ENCODE results near the gene OR52I1.

OR52I1 gene

DNA sequence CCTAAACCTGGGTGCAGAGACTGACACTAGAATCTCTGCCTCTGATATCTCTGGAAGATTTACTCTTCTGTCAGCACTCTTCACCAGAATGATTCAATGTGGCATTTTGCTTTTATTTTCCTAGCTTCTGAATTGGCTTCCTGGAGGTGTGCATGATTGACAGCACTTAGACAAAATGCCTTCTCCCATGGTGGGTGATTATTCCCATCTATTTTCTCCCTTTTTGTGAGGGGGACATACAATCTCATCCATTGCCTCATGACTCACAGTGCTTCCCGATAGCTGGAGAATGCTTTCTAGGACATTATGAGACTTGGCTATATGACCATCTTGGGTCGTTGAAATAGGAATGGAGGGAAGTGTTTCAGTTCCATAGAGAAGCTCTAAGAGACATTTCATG, 18.1 kb downstream of the OR52I1 start:
- no peak for DNase-seq (ENCODE audit: low read depth in 3 of 3)

DNA sequence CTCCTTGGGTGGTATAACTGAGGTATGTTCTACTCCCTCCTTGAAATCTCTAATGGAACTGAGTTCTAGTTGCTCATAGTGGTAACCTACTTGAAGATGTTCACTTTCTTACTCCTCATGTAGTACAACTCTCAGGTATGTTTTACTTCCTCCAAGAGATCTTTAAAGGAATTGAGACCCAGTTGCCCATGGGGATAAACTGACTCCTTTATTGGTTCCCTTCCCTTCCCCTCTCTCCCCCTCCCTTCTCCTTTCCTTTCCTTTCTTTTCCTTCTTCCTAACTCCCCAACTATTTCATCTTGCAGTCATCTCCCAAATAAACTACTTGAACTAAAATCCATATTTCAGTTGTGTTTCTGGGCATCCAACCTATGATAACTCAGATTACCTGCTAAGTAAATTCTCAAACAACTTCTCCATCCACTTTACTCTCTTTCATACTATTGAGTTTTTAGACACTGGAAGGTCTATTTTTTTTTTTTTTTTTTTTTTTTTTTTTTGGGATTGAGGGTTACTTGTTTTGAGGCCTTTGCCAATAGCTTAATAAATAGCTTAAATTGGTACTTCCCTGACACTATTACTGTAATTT, 22.1 kb downstream of the OR52I1 start:
- no peak for DNase-seq (ENCODE audit: low read depth in 3 of 3)

DNA sequence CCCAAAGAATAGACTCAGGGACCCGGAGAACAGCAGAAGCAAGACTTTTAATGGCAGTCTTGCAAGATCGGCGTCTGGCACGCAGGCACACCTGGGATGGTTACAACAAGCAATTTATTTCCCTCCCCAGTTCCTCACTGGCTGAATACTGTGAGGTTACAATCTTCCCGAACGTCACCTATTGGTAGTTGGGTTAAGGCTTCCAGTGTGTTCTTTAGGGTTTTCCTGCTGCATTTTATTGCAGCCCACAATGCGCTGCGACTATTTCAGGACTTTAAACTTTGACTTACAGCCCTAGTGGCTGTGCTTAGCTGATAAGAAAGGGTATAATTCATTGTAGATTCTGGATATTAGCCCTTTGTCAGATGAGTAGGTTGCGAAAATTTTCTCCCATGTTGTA, 25.7 kb downstream of the OR52I1 start:
- DNase-seq (ENCODE audit: low read depth in 3 of 3): no peak

DNA sequence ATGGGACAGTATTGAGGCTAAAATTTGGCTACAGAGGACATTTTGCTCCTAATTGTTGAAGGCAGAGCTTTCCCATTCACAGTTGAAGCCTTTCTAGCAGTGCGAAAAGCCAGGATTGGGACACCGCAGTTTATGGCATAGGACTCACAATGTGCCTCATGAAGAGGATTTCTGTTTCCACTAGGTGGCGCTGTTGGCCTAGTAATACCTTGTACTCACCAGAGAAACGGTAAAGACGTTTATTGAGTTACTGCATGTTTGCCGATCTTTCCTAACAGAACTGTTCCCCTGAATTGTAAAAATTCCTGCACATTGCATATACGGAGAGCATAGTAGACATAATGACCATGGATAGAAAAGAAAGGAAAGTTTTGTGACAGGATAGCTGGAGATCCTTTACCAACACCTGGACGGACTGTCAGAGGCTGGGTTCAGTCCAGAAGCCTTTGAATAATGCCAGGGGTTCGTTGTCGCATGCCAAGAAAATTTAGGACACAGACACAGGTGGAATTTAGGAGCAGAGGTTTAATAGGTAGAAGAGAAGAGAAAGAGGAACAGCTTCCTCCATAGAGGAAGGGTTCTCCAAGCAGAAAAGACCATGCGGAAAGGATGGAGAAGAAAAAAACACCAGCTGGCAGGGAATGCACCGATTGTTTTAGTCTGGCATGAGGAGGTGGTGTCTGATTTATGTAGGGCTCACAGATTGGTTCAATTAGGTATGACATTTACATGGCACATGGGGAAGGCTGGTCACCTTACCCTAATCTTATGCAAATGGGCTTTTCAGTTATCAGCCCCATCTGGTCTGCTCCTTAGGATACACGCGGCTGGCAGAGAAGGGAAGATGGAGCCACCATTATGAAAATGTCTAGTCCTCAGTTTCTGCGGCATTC, 32.6 kb downstream of the OR52I1 start:
- DNase-seq (ENCODE audit: low read depth in 3 of 3): peak; percentile 26 to 62 (median 31)

DNA sequence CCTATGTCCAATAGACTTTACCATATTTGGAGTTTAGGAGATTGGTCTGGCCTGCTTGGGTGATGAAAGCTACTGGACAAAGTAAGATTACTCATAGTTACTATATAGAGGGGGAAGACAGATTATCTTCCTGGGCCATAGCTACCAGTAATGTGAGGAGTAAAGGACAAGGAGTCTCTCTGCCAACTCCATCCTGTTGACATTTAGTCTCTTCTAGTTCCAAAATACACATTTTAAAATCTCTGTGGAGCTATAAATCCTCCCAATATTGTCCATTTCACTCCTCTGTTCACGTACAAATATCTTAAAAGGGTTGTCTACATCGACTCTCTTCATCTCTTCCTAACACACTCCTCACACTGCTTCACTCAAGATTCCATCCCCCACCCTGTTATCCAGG, 42.3 kb downstream of the OR52I1 start:
- no peak for DNase-seq (ENCODE audit: low read depth in 3 of 3)

DNA sequence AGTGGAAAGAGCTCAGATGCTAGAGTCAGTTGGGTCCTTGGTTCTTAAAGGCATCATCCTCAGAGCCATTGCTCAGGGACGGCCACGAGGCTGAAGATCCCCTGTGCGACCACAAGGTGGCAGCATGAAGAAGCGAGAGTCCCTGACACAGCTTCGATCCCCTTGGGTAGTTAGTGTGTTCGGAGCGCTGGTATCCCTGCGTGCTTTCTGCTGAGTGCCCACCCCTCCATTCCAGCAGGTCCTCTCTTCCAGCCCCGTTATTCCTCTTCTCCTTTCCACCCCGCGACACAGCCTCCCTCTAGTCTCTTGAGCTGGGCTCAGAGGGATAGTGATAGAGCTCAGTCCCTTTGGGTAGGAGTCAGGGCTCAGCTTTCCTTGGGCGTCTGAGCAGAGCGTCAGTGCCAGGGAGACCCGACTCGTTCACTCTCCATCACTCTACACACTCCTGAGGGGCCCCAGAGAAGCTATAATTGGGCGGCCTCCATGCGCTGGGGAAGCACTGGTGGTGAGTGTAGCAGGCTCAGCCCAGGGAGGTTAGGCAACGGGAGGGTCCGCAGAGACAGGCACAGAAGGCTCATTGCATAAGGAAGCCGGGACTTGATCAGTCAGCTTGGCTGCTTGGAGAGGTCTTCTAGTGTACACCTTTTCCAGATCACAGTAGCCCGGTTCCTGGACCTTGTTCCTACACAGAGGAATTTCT, 43.3 kb downstream of the OR52I1 start, which contains the start of gene OR51D1:
TSS of gene OR51D1 (plus strand) at position 516 of the 700 bp plus-strand sequence. CDS start 2,314 bp downstream, outside the sequence.
- peak; percentile 47 to 62 (median 52) for DNase-seq (ENCODE audit: low read depth in 3 of 3)

DNA sequence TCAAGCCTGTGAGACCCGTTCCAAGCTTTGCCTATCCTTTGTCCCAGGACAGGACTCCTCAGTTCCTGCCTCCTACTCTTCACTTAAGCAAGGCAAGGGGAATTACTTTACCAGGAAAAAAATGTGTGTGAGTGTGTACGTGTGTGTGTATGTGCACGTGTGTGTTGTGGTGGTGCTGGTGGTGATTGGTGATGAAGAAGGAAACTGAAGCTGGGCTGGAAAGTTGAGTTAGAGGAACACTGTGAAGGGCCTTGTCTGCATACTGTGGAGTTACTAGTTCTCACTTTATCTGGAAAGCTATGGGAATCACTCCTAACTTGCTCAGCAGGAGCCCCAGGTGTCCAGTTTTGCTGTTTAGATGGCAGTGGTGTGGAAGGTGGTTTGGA, 43.8 kb downstream of the OR52I1 start:
- DNase-seq (ENCODE audit: low read depth in 3 of 3): no peak

DNA sequence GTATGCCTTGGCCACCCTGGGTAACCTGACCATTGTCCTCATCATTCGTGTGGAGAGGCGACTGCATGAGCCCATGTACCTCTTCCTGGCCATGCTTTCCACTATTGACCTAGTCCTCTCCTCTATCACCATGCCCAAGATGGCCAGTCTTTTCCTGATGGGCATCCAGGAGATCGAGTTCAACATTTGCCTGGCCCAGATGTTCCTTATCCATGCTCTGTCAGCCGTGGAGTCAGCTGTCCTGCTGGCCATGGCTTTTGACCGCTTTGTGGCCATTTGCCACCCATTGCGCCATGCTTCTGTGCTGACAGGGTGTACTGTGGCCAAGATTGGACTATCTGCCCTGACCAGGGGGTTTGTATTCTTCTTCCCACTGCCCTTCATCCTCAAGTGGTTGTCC, 46.1 kb downstream of the OR52I1 start:
- DNase-seq (ENCODE audit: low read depth in 3 of 3): no peak

DNA sequence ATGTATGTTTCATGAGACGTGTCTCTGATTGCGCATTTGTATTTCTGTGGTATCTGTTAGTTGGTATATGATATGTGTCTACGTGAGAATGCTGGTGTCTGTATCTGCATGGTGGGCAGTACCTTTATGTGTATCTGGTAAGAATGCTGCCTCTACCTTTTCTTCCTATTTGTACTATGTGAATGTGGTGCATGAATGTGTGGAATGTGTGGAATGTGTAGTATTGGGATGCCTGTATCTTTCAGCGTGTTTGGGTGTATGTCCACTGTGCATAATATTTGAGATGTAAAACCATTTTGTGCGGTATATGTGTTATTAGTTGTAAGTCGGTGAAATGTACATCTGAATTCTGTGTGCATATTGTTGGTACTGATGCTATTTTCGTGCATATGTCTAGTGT, 47.7 kb downstream of the OR52I1 start:
- DNase-seq (ENCODE audit: low read depth in 3 of 3): no peak

DNA sequence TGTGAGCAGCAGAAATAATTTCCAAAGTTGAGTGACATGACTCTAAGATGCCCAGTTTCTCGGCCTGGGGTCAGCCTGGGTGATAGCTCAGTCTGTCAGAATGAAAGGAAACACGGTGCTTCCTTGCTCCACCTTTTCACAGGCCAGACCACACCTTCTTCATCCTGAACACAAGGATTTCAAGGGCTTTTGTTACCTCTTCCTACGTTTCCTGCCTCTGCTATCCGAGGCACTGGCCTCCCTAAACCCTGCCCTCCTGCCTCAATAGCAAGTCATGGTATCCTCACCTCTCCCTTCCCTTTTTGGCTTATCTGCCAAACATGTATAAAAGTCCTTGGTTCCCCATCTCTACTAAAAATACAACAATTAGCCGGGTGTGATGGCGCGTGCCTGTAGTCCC, 48.2 kb downstream of the OR52I1 start:
- no peak for DNase-seq (ENCODE audit: low read depth in 3 of 3)

DNA sequence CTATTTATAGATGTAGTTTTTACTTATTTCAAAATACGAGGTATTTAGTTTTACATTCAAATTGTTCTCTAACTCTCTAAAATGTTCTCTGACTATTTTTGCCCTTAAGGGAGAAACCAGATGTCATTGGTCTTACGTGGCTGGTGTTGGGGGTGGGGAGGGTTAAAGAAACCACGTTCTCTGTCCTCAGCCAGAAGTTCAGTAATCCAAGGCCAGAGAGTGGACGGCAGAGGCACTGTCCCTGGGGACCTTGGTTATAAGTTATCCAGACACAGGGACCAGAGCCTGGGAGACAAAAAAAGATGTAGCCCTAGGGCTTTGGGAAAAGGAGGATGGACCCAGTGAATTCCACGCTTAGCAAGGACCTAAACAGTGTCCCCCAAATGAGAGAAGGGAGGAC, 49.2 kb downstream of the OR52I1 start:
- no peak for DNase-seq (ENCODE audit: low read depth in 3 of 3)

DNA sequence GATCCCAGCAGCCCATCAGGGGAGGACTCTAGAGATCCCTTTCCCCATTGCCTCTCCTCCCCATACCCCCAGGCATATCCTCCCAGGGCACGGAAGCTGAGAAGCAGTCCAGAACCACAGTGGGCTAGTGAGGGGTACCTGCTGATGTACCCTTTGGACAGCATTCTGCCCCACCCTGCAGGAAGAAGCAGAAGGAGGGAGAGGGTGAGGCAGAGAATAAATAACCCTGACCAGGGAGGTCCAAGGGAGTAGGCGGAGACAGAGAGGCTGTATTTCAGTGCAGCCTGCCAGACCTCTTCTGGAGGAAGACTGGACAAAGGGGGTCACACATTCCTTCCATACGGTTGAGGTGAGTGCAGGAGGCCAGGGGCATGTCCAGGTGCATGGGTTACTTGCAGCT, 49.8 kb downstream of the OR52I1 start, which contains the start of gene OR51E1:
TSS of gene OR51E1 (plus strand) at position 301 of the 400 bp plus-strand sequence. CDS start 8,545 bp downstream, outside the sequence.
- no peak for DNase-seq (ENCODE audit: low read depth in 3 of 3)

DNA sequence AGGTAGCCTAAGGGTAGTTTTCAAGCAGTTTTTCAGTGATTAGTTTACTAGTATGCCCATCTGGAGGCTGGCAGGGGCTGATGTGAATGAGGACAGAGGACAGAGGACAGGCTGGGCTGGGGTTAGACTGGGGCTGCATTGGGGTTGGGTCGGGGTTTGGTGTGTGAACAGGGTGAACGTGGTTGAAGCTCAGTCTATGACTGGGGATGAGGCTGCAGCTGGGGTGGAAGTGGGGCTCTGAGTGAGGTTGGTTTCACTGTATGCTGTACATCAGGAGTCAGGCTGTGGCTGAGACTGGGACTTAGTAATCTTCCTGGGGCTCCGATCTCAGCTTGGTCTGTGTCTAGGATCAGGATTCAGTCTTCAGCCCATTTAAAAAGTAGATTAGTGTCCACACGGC, 50.4 kb downstream of the OR52I1 start:
- DNase-seq (ENCODE audit: low read depth in 3 of 3): no peak
